Coronary artery (tissue), 2 donors: Measurements from ENCODE around the gene APBA3.

Source experiments
- DNase-seq: peaks from one replicate; pipeline ENCODE4 v3.0.0-alpha.2; 2017; ENCODE audit warnings: low spot score
- H3K27ac ChIP-seq, 2 donors: fragments of 200-600 bp; sonication (generic); one replicate each; pipeline ENCODE4 v1.5.1; 2016 to 2019
- H3K4me3 ChIP-seq: fragments of 200-600 bp; sonication (generic); 2 replicates; pipeline ENCODE4 v1.5.1; 2016; ENCODE audit warnings: mild to moderate bottlenecking, moderate library complexity
- TF ChIP-seq, protein P1 (sequence below): fragments of 200-600 bp; sonication (generic); IDR thresholded peaks from one replicate; pipeline ENCODE4 v1.5.1; 2019; ENCODE audit warnings: antibody characterized with exemption

The APBA3 gene

DNA sequence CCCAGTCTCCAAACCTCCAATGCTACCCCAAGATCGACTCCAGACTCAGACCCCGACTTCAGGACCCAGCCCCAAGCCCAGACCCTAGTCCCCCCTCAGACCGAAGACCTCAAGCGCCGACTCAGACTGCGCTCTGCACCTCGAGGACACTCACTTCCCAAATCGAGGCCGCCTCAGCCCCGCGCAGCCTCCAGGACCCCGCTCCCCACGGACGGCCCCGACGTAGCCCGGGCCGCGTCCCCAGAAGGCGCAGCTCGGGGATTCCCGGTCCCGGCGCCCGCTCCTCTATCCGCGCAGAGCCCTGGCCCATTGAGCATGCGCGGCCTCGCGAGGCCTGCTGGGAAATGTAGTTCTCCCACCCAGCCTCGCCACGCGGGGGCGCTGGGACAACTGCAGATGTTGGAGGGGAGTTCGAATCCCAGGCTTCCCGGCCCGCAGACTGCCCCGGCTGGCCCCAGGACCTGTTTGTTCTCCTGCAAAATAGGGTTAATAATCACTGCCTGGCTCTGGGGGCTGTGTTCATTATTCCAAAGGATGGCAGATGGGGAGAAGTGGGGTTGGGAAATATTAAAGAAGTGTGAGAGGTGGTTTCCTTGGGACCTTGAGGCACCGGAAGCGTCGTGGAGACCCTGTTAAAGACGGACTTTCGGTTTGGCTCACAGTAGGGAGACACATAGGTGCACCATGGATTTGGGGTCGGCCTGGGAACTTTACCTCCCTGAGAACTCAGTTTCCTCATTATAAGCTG lies at the start of gene APBA3:
APBA3 (minus strand) TSS at position 311 of the 748 bp plus-strand sequence. CDS start 1,428 bp downstream, outside the sequence.
- peak within 1 kb of the TSS; percentile 95 to 98 for H3K27ac ChIP-seq
- TF ChIP-seq, protein P1, sequence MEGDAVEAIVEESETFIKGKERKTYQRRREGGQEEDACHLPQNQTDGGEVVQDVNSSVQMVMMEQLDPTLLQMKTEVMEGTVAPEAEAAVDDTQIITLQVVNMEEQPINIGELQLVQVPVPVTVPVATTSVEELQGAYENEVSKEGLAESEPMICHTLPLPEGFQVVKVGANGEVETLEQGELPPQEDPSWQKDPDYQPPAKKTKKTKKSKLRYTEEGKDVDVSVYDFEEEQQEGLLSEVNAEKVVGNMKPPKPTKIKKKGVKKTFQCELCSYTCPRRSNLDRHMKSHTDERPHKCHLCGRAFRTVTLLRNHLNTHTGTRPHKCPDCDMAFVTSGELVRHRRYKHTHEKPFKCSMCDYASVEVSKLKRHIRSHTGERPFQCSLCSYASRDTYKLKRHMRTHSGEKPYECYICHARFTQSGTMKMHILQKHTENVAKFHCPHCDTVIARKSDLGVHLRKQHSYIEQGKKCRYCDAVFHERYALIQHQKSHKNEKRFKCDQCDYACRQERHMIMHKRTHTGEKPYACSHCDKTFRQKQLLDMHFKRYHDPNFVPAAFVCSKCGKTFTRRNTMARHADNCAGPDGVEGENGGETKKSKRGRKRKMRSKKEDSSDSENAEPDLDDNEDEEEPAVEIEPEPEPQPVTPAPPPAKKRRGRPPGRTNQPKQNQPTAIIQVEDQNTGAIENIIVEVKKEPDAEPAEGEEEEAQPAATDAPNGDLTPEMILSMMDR: peak; percentile 82
- peak; percentile 93 for DNase-seq

DNA sequence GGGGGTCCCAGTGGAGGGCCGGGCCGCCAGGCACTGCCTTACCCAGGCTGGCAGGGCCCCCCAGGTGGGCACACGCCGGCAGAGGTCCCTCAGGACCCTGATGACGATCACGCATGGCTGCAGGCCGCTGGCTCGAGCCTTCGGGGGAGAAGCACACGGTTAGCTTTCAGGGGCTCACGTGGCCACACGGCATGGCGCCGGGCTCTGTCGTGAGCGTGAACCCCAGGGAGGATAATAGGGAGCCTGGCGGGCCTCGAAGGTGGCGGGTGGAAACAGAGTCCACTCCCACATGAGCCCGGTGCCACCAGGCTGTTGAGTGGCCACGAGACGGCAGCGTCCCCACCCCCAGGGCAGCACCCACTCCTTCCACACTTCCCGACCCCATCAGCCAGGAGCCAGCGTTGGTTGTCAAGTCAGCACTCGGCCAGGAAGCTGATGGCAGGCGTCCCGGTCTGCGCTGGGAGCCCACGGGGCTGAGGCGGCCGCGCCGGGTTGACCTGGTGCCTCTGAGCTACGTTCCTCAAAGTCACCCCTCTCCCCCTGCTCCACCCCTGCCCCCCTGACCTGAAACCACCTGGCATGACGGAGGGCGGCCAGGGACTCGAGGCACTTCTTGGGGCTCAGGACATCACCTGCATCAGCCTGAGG lies 49.3 kb upstream of the APBA3 start:
- TF ChIP-seq, protein P1: no peak
- no peak for DNase-seq
- no peak overlapping the region for H3K27ac ChIP-seq
- no peak overlapping the region for H3K4me3 ChIP-seq

More for the DNA sequence above, at the start of gene APBA3:
- peak within 1 kb of the TSS; percentile 97 for H3K4me3 ChIP-seq

DNA sequence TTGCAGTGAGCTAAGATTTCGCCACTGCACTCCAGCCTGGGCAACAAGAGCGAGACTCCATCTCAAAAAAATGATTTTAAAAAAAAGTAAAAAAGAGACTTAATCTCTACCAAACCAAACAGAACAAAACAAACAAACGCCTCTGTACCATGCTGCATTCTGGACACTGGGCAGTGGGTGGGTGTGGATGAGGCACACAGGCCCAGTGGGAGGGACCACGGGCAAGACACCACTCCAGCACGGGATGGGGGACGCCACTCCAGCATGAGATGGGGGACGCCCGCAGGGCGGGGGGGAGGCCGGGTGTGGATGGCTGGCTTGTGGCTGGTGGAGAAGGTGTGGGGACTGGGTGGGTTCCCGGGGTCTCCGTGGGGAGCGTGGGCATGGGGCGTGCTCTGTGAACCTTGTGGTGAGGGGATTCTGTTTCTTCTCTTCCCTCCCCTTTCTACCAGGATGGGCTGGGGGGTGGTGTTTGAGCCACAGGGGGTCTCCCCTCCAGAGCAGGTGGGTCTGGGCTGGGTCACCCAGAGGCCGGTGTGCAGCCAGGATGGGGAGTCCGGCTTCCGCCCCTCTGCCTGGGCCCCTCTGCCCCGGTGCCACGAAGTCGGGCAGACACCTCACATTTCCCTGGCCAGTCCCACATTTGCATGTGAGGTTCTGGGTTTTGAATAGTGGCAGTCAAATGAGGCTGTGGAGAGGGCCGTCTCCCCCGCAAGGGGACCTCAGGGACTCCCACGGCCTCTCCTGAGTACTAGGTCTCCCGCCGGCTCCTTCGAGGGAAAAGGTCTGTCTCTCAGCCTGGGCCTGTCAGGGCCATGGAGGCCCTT lies 48.6 kb upstream of the APBA3 start:
- H3K27ac ChIP-seq: no peak overlapping the region
- TF ChIP-seq, protein P1: no peak
- no peak overlapping the region for H3K4me3 ChIP-seq
- DNase-seq: no peak

DNA sequence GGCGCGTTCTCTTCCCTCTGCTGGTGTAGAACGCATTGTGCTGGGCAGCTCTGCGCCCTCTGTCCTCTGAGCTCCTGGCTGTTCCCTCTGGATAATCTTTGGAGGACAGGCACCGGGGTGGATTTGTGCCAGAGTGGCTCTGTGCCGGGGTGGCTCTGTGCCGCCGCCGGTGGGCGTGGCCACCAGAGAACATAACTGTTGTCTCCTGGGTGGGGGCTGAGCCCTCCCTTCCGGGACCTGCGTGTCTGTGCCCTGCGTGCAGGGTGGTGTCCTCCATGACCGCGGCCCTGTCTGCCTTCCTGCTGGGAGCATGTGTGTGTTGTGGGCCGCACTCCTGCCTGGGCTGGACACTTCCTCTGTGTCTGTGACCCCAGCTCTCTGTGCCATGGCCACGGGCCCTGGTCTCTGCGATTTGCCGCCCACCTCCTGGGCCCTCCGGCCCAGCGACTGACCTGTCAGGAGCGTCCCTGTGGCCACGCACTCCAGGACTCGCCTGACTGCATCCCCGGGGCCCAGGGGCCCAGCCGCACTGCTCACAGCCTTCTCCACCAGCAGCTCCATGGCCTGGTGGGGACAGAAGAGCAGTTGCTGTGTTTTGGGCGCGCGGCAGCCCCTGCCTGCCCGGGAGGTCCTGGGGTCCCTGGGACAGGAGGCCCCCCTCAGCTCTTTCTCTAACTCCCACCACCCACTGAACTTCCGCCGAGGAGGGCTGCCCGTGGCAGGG lies 47.1 kb upstream of the APBA3 start:
- no peak overlapping the region for H3K27ac ChIP-seq
- DNase-seq: no peak
- TF ChIP-seq, protein P1: no peak
- no peak overlapping the region for H3K4me3 ChIP-seq

DNA sequence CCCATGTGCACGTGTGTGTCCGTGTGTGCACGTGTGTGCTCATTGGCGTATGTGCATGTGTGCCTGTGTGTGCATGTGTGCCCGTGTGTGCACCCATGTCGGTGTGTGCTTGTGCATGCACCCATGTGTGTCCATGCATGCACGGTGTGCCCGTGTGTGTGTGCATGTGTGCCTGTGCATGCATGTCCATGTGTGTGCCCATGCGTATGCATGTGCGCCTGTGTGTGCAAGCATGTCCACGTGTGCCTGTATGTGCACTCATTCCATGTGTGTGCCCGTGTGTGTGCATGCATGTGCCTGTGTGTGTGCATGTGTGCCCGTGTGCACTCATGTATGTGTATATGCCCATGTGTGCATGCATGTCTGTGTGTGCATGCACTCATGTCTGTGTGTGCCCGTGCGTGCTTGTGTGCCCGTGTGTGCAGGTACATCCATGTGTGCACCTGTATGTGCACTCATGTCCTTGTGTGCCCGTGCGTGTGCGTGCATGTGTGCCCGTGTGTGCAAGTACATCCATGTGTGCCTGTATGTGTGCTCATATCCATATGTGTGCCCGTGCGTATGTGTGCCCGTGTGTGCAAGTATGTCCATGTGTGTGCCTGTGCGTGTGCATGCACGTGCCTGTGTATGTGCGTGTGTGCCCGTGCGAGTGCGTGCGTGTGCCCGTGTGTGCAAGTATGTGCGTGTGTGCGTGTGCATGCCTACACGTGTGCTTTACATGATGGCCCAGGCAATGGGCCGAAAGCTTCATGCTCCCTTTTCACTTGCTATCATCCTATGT lies 46.3 kb upstream of the APBA3 start:
- TF ChIP-seq, protein P1: no peak
- DNase-seq: no peak
- H3K27ac ChIP-seq: no peak overlapping the region
- H3K4me3 ChIP-seq: no peak overlapping the region

DNA sequence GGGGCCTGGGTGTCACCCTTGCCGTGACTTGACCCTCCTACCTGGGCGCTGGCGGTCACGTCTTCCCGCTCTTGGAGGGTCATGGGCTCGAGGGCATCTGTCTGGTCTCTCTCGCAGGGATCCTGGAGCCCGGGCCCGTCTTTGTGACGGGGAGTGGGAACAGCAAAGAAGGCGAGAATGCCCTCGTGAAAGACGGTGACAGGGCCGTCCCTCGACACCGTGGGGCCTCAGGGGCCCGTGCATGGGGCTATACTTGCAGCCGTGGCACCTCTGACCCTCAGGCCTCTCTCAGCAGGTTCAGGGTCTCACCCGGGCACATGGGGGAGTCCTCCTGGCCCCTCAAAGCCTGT lies 45.6 kb upstream of the APBA3 start:
- TF ChIP-seq, protein P1: no peak
- no peak for DNase-seq
- Histone ChIP-seq H3K27ac (no peak overlapping the region), H3K4me3 (no peak overlapping the region)
